ENCODE measurements around the gene UNG. TPM values are rescaled to one million over a fixed set of nuclear protein-coding genes. Genes with fewer than 3 reads are reported as not detected.

The UNG gene
- total RNA-seq: 21.9 and 24.2 TPM in 2 replicates

DNA sequence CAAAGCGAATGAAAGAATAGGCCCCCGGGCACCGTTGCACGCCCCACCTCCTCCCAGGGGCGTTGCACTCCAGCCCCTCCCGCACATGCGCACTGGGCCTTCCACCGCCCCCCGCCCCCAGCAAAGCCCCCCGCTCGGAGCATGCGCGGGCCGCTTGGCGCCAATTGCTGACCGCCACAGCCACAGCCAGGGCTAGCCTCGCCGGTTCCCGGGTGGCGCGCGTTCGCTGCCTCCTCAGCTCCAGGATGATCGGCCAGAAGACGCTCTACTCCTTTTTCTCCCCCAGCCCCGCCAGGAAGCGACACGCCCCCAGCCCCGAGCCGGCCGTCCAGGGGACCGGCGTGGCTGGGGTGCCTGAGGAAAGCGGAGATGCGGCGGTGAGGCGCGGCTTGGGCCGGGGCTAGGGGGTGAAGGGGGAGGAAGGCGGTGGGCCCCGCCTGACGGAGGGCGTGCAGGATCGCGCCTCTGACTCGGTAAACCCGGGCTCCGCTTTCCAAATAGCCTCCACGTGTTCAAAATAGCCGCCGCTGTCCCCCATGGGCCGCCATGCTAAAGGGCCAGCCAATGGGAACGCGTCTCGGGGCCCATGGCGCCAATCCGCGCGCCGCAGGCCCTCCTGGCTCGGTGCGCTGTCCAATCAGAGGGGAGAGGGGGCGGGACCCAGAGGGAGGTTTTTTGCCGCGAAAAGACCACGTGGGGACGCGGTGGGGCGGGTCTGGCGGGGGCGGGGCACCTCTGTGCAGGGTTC is at the start of gene UNG:
UNG (plus strand) TSS at position 163 of the 748 bp plus-strand sequence; CDS start at position 246, 83 bp downstream.

DNA sequence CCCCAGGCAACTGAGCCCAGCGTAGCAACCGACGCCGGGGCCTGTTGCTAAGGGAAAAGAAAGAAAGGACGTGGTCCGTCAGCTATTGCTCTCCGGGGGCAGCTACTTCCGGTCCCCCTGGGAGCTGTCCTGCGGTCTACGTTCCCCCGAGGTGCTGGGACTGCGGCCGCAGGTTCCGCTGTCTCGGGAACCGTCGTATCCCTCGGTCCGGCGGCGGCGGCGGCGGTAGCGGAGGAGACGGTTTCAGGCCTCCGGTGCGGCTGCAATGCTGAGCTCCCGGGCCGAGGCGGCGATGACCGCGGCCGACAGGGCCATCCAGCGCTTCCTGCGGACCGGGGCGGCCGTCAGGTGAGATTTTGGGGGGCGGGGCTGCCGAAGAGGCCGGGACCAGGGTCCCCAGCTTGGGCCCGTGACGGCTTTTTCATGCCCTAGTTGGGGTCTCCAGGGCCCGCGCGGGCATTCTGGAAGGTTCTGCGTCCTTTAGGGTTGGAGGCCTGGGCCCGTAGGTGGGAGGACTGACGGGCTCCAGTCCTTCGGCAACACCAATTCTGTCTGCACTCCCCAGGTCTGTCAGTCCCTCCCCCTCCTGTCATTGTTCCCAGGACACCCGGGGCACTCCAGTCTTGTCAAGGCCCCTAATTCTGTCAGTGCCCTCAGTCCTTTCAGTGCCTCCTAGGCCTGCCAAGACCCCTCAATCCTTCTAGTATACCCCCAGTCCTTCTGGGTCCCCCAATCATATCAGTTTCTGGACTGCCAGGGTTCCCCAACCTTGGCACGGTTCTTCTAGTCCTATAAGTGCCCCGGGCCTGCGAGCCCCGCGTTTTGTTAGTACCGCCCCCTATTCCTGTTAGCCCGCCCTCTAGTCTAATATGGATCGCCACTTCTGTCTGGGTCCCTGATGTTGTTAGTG is 44.7 kb upstream of the UNG start, which contains the start of gene USP30:
USP30 (plus strand) TSS at position 163 of the 910 bp plus-strand sequence; CDS start at position 266, 103 bp downstream.

DNA sequence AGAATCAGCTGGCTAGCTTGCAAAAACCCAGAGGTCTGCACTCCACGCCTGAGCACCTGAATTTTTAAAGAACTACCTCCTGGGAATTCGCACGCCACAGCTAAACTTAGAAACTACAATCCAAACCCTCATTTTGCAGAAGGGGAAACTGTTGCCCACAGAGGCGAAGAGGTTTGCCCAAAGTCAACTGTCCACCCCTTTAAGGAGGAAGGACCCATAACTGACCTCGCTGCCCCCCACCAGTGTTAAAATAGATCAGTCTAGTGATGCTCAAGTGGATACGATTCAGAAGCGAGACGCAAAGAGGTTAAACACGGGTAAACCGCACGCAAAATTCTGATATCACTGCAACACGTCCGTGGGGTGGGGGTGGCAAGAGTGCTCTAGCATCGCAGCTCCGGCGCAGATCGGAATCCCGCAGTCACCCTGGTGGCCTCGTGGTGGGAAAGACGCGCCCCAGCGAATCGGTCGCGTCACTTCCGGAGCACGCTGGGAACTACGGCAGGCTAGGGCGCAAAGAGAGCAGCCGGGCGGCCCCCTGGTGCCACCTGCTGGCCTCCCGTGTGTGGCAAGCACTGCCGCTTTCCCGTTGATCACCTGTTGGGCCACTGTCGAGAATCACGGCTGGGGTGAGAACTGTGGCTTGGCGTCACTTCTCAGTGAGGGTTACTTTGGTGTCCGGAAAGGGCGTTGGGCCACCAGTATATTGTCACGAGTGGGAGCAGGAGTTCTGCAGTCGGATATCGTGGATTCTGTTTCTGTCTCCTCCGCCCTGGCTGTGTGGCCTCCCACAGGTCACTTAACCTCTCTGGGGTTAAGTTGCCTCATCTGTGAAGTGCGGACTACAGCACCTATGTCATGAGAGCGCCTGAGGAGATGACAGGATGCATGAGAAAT is 4.1 kb upstream of the UNG start, which contains the start of gene ALKBH2:
ALKBH2 (minus strand) TSS at position 451 of the 897 bp plus-strand sequence. CDS start 686 bp downstream, outside the sequence.

DNA sequence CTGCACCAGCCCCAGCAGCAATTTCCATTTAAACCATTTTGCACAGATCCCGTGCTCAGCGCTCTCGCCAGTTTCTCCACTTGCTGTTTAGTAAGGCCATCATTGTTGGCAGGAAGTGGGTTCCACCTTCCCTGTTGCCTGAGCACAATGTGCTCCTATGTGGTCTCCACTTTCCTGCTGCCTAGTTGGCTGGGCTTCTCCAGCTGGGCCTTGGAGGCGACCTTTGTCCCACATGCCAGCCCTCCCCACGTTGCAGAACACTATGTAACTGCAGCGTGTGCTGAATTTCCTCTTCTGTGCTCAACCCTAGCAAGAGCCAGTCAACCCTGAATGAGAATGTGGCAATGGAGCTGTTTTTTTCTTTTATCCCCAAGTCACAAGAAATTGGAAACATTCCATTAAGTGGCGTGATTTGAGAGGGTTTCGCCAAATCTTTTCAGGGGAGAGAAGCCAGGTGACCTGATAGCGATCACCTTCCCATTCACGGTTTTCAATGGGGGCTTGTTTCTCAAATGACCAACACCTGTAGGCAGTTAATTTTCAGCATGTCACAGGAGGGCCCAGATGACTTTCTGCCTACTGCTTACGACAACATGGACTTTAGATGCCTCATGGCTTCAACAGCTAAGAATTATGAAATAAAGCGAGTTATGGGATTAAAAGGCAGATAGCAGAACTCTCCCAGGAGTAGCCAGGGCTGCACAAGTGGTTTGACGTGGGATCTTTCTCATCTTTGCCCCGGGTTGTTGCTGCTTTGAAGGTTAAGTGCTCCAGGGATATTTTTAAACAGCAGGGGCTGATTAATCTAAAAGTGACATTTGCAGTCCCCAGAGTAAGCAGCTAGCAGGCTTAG is 18.6 kb downstream of the UNG start, which contains the start of gene ACACB:
ACACB (plus strand) TSS at position 830 of the 853 bp plus-strand sequence. CDS start 22,819 bp downstream, outside the sequence.

Small RNA genes lying within 50 kb of the gene (small RNA-seq; reads per million reads assigned to genes)
- gene RNA5SP372: not detected

Other genes starting within 250 kb of the UNG start
- gene SSH1, start 240.0 kb upstream of the UNG start, total RNA-seq: 40.8 and 52.4 TPM in 2 replicates
- not detected in 2 replicates for gene DAO, start 217.5 kb upstream of the UNG start, total RNA-seq
- not detected in 2 replicates for gene SVOP, start 76.5 kb upstream of the UNG start, total RNA-seq
- gene USP30, start 45.0 kb upstream of the UNG start, total RNA-seq: 17.4 and 20.9 TPM in 2 replicates
- gene ALKBH2, start 4.1 kb upstream of the UNG start, total RNA-seq: 10.3 and 14.1 TPM in 2 replicates
- gene ACACB, start 19.0 kb downstream of the UNG start, total RNA-seq: 10.7 and 18.5 TPM in 2 replicates
- gene FOXN4, start 211.7 kb downstream of the UNG start, total RNA-seq: not detected in 2 replicates